ENCODE data around the gene PRPSAP1.

DNA sequence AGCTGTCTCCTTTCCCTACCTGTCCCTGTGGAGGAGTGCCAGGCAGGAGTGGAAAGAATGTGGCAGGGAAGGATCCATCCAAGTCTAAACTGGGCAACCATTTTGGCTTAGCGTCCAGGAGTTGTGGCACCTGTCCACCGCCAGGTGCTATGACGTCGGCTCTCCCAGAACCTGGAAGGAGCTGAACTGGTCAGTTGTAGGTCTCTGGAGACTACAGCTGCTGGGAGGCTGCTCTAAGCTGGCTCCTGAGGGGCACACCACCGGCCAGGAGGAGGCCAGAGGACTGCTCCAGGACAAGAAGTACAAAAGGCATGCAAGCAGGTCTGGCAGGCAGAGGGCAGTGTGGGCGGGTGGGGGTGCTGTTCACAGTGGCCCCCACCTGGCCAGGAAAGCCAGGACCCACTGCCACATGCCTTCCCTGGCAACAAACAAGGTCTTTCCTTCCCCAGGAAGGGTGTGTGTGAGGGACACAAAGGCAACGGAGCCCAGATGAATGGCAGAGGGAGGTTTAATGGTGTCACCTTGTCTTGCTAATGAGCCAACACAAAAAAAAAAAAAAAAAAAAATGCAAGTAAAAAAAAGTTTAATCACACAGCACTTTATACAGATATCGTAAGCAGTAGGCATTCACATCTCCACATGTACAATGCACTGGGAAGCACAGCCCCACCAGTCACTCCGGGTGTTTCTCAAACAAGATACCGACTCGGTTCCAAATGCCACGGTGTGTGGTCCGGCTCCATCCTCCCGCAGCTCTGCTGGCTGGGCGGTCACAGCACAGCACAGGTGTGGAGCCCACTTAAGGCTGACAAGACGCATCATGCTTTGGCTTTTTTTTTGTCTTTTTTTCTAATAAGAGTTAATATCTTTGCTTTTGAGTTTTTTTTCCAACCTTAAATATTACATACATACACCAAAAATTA, 35.5 kb upstream of the PRPSAP1 start:
- TF ChIP-seq CTCF (IDR thresholded peaks at IDR 0.05) (no peak), POLR2A (IDR thresholded peaks at IDR 0.05) (no peak)
